Measurements from ENCODE around the gene TUBB1. TPM values are rescaled to one million over a fixed set of nuclear protein-coding genes. Genes with fewer than 3 reads are reported as not detected.

The TUBB1 gene
- total RNA-seq, 1 donor from 2014 or later: not detected

GRCh38 chr20:59013959-59014608 is 5.1 kb upstream of the TUBB1 start:
- H3K36me3 Mint-ChIP-seq (ENCODE audit: low read depth, unreplicated experiment): peaks cover 4% of the 10 kb centered on the region
- TF ChIP-seq CTCF (IDR thresholded peaks at IDR 0.05; ENCODE audit: unreplicated experiment): no peak
- peak overlapping the region; percentile 86 for H3K27ac Mint-ChIP-seq (ENCODE audit: unreplicated experiment)
- no peak for DNase-seq (ENCODE audit: low spot score)
- no peaks in the 10 kb centered on the region for H3K9me3 Mint-ChIP-seq (ENCODE audit: unreplicated experiment)
- no peak overlapping the region for H3K4me3 Mint-ChIP-seq (ENCODE audit: unreplicated experiment)
- H3K27me3 Mint-ChIP-seq (ENCODE audit: unreplicated experiment): peaks cover 15% of the 10 kb centered on the region
- peaks cover 61% of the 10 kb centered on the region for H3K4me1 Mint-ChIP-seq (ENCODE audit: unreplicated experiment)

- Mint-ChIP-seq H3K36me3 (ENCODE audit: low read depth, unreplicated experiment) (peaks cover 4% of the 10 kb centered on the region), H3K4me1 (ENCODE audit: unreplicated experiment) (peaks cover 53% of the 10 kb centered on the region), H3K4me3 (ENCODE audit: unreplicated experiment) (no peak overlapping the region), H3K9me3 (ENCODE audit: unreplicated experiment) (no peaks in the 10 kb centered on the region), H3K27me3 (ENCODE audit: unreplicated experiment) (peaks cover 14% of the 10 kb centered on the region), H3K27ac (ENCODE audit: unreplicated experiment) (peak overlapping the region; percentile 42)
- TF ChIP-seq CTCF (IDR thresholded peaks at IDR 0.05; ENCODE audit: unreplicated experiment): no peak
- no peak for DNase-seq (ENCODE audit: low spot score)
Measured at GRCh38 chr20:59014680-59015389, 4.4 kb upstream of the TUBB1 start.

GRCh38 chr20:59015411-59015810 is 3.8 kb upstream of the TUBB1 start:
- H3K9me3 Mint-ChIP-seq (ENCODE audit: unreplicated experiment): no peaks in the 10 kb centered on the region
- no peak for TF ChIP-seq CTCF (IDR thresholded peaks at IDR 0.05; ENCODE audit: unreplicated experiment)
- no peak overlapping the region for H3K4me3 Mint-ChIP-seq (ENCODE audit: unreplicated experiment)
- no peak overlapping the region for H3K27ac Mint-ChIP-seq (ENCODE audit: unreplicated experiment)
- no peak for DNase-seq (ENCODE audit: low spot score)
- peaks cover 4% of the 10 kb centered on the region for H3K36me3 Mint-ChIP-seq (ENCODE audit: low read depth, unreplicated experiment)
- H3K27me3 Mint-ChIP-seq (ENCODE audit: unreplicated experiment): peaks cover 13% of the 10 kb centered on the region
- H3K4me1 Mint-ChIP-seq (ENCODE audit: unreplicated experiment): peaks cover 47% of the 10 kb centered on the region

- no peak overlapping the region for H3K4me3 Mint-ChIP-seq (ENCODE audit: unreplicated experiment)
- H3K9me3 Mint-ChIP-seq (ENCODE audit: unreplicated experiment): no peaks in the 10 kb centered on the region
- no peak for TF ChIP-seq CTCF (IDR thresholded peaks at IDR 0.05; ENCODE audit: unreplicated experiment)
- no peak for DNase-seq (ENCODE audit: low spot score)
- H3K36me3 Mint-ChIP-seq (ENCODE audit: low read depth, unreplicated experiment): peaks cover 4% of the 10 kb centered on the region
- no peak overlapping the region for H3K27ac Mint-ChIP-seq (ENCODE audit: unreplicated experiment)
- H3K27me3 Mint-ChIP-seq (ENCODE audit: unreplicated experiment): peaks cover 9% of the 10 kb centered on the region
- peaks cover 41% of the 10 kb centered on the region for H3K4me1 Mint-ChIP-seq (ENCODE audit: unreplicated experiment)
Measured at GRCh38 chr20:59015812-59016711, 3.2 kb upstream of the TUBB1 start.

All from endothelial cell (in vitro differentiated cells).